Neural cell (in vitro differentiated cells): ENCODE measurements around the gene LZTR1. TPM values are rescaled to one million over a fixed set of nuclear protein-coding genes. Genes with fewer than 3 reads are reported as not detected.

Experiments used
- H2AFZ ChIP-seq: fragments of 200-600, 300-800 bp; sonication (generic), shearing (Covaris generic); 2 replicates; pipeline ENCODE4 v1.6.0; 2014; ENCODE audit warnings: low read depth, mild to moderate bottlenecking, antibody characterized with exemption, low read length, moderate library complexity
- H3F3A ChIP-seq: fragments of 200-600 bp; shearing (Covaris generic); 2 replicates; pipeline ENCODE4 v1.6.1; 2016; ENCODE audit warnings: mild to moderate bottlenecking, moderate library complexity, mixed read lengths, antibody characterized with exemption, low read length; ENCODE audit not compliant: insufficient read depth, poor library complexity, severe bottlenecking
- H3K27ac ChIP-seq: fragments of 200-600, 300-800 bp; sonication (generic), shearing (Covaris generic); 2 replicates; pipeline ENCODE4 v1.5.1; 2014; ENCODE audit warnings: mild to moderate bottlenecking, low read length, moderate library complexity
- H3K27me3 ChIP-seq: fragments of 300-800, 200-600 bp; sonication (generic), shearing (Covaris generic); 2 replicates; pipeline ENCODE4 v1.6.0; 2014; ENCODE audit warnings: mild to moderate bottlenecking, low read depth, low read length, moderate library complexity; ENCODE audit not compliant: insufficient read depth
- H3K36me3 ChIP-seq: fragments of 300-800, 200-600 bp; sonication (generic), shearing (Covaris generic); 2 replicates; pipeline ENCODE4 v1.5.1; 2014; ENCODE audit warnings: mild to moderate bottlenecking, antibody characterized with exemption, low read length, moderate library complexity; ENCODE audit not compliant: insufficient read depth
- H3K4me2 ChIP-seq: fragments of 300-800, 200-600 bp; sonication (generic), shearing (Covaris generic); 2 replicates; pipeline ENCODE4 v1.6.0; 2014; ENCODE audit warnings: mild to moderate bottlenecking, low read length
- H3K4me3 ChIP-seq: fragments of 300-800, 200-600 bp; sonication (generic), shearing (Covaris generic); 2 replicates; pipeline ENCODE4 v1.5.1; 2014; ENCODE audit warnings: mild to moderate bottlenecking, low read length, moderate library complexity
- H3K79me2 ChIP-seq: fragments of 200-600 bp; shearing (Covaris generic); replicated peaks from 2 replicates; pipeline ENCODE4 v1.6.0; 2014; ENCODE audit warnings: mild to moderate bottlenecking, low read length, moderate library complexity; ENCODE audit not compliant: insufficient read depth
- H3K9ac ChIP-seq: fragments of 300-800, 200-600 bp; sonication (generic), shearing (Covaris generic); 2 replicates; pipeline ENCODE4 v1.6.1; 2016; ENCODE audit warnings: mild to moderate bottlenecking, low read length, mixed read lengths
- H3K9me2 ChIP-seq: fragments of 200-600 bp; shearing (Covaris generic); 2 replicates; pipeline ENCODE4 v1.6.1; 2016; ENCODE audit warnings: mild to moderate bottlenecking, low read length, mixed read lengths; ENCODE audit not compliant: insufficient read depth
- H3K9me3 ChIP-seq: fragments of 200-600, 300-800 bp; sonication (generic), shearing (Covaris generic); 2 replicates; pipeline ENCODE4 v1.6.1; 2016; ENCODE audit warnings: mild to moderate bottlenecking, mixed run types, low read length, moderate library complexity, mixed read lengths
- H4K20me1 ChIP-seq: fragments of 200-600 bp; shearing (Covaris generic); 2 replicates; pipeline ENCODE4 v1.6.1; 2016; ENCODE audit warnings: mild to moderate bottlenecking, mixed run types; ENCODE audit not compliant: insufficient read depth
- EP300 ChIP-seq: fragments of 450-650 bp; conservative IDR thresholded peaks from 2 replicates; pipeline ENCODE4 v1.6.1; 2014; ENCODE audit warnings: antibody characterized with exemption, mild to moderate bottlenecking, moderate library complexity; ENCODE audit not compliant: poor library complexity, severe bottlenecking
- EZH2 ChIP-seq: fragments of 200-600, 300-800 bp; shearing (Covaris generic), sonication (generic); IDR thresholded peaks from 2 replicates; pipeline ENCODE4 v1.6.1; 2014; ENCODE audit warnings: antibody characterized with exemption, low read length, borderline replicate concordance, mild to moderate bottlenecking; ENCODE audit not compliant: insufficient read depth, poor library complexity, severe bottlenecking
- MXI1 ChIP-seq: fragments of 450-650 bp; conservative IDR thresholded peaks from 2 replicates; pipeline ENCODE4 v1.6.1; 2014; ENCODE audit warnings: antibody characterized with exemption, mild to moderate bottlenecking; ENCODE audit not compliant: poor library complexity, severe bottlenecking
- POLR2AphosphoS5 ChIP-seq: IDR thresholded peaks from 2 replicates; pipeline ENCODE4 v1.6.1; 2012
- RAD21 ChIP-seq: fragments of 450-650 bp; conservative IDR thresholded peaks from 2 replicates; pipeline ENCODE4 v1.6.1; 2014; ENCODE audit warnings: antibody characterized with exemption, mild to moderate bottlenecking, moderate library complexity
- SMC3 ChIP-seq: fragments of 450-650 bp; conservative IDR thresholded peaks from 2 replicates; pipeline ENCODE4 v1.6.1; 2014; ENCODE audit warnings: antibody characterized with exemption, mild to moderate bottlenecking, moderate library complexity; ENCODE audit not compliant: poor library complexity
- TAF1 ChIP-seq: IDR thresholded peaks from 2 replicates; pipeline ENCODE4 v1.6.1; 2012; ENCODE audit warnings: low read depth
- polyA plus RNA-seq: library from polyadenylated mRNA; depleted of rRNA; stranded (reverse); fragments of >200 nt; gene quantifications from 2 replicates; pipeline ENCODE4 v1.2.3, GENCODE V29; 2014
- TF ChIP-seq, protein P1 (sequence below): fragments of 450-650 bp; IDR thresholded peaks from 2 replicates; pipeline ENCODE4 v1.5.1; 2014; ENCODE audit warnings: antibody characterized with exemption, mild to moderate bottlenecking, moderate library complexity; ENCODE audit not compliant: poor library complexity, severe bottlenecking
- TF ChIP-seq, protein P2 (sequence below): IDR thresholded peaks from 2 replicates; pipeline ENCODE4 v1.6.1; 2012; ENCODE audit warnings: borderline replicate concordance

Gene LZTR1
- polyA plus RNA-seq, 1 donor from 2014 or later: 114 TPM

DNA sequence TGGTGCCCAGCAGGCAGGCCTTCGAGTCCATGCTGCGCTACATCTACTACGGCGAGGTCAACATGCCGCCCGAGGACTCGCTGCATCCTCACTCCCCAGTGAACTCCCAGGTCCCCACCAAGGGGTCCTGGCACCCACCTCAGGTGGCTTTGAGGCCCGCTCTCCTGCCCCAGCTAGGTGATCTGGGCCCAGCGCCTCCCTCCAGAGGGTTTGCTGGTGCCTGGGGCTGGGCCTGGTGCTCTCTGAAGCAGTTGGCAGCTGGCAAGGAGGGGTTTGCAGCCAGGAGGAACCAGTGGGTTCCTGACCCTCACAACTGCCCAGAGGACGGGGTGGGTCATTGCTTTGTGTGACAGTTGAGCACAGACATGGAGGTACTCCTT lies 13.9 kb downstream of the LZTR1 start:
- Histone ChIP-seq H2AFZ (no peak overlapping the region), H3F3A (no peaks in the 10 kb centered on the region), H3K27me3 (no peaks in the 10 kb centered on the region), H3K4me3 (no peak overlapping the region), H3K9me3 (no peaks in the 10 kb centered on the region), H4K20me1 (no peaks in the 10 kb centered on the region), H3K79me2 (peaks cover 3% of the 10 kb centered on the region), H3K9me2 (no peaks in the 10 kb centered on the region), H3K36me3 (no peaks in the 10 kb centered on the region), H3K4me2 (no peak overlapping the region), H3K27ac (no peak overlapping the region), H3K9ac (no peak overlapping the region)
- TF ChIP-seq, protein P1, sequence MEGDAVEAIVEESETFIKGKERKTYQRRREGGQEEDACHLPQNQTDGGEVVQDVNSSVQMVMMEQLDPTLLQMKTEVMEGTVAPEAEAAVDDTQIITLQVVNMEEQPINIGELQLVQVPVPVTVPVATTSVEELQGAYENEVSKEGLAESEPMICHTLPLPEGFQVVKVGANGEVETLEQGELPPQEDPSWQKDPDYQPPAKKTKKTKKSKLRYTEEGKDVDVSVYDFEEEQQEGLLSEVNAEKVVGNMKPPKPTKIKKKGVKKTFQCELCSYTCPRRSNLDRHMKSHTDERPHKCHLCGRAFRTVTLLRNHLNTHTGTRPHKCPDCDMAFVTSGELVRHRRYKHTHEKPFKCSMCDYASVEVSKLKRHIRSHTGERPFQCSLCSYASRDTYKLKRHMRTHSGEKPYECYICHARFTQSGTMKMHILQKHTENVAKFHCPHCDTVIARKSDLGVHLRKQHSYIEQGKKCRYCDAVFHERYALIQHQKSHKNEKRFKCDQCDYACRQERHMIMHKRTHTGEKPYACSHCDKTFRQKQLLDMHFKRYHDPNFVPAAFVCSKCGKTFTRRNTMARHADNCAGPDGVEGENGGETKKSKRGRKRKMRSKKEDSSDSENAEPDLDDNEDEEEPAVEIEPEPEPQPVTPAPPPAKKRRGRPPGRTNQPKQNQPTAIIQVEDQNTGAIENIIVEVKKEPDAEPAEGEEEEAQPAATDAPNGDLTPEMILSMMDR: no peak
- no peak for TF ChIP-seq EZH2
- TF ChIP-seq SMC3: no peak
- TF ChIP-seq RAD21: no peak
- TF ChIP-seq POLR2AphosphoS5: no peak
- TF ChIP-seq MXI1: no peak
- TF ChIP-seq, protein P2, sequence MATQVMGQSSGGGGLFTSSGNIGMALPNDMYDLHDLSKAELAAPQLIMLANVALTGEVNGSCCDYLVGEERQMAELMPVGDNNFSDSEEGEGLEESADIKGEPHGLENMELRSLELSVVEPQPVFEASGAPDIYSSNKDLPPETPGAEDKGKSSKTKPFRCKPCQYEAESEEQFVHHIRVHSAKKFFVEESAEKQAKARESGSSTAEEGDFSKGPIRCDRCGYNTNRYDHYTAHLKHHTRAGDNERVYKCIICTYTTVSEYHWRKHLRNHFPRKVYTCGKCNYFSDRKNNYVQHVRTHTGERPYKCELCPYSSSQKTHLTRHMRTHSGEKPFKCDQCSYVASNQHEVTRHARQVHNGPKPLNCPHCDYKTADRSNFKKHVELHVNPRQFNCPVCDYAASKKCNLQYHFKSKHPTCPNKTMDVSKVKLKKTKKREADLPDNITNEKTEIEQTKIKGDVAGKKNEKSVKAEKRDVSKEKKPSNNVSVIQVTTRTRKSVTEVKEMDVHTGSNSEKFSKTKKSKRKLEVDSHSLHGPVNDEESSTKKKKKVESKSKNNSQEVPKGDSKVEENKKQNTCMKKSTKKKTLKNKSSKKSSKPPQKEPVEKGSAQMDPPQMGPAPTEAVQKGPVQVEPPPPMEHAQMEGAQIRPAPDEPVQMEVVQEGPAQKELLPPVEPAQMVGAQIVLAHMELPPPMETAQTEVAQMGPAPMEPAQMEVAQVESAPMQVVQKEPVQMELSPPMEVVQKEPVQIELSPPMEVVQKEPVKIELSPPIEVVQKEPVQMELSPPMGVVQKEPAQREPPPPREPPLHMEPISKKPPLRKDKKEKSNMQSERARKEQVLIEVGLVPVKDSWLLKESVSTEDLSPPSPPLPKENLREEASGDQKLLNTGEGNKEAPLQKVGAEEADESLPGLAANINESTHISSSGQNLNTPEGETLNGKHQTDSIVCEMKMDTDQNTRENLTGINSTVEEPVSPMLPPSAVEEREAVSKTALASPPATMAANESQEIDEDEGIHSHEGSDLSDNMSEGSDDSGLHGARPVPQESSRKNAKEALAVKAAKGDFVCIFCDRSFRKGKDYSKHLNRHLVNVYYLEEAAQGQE: no peak
- no peak for TF ChIP-seq TAF1
- no peak for TF ChIP-seq EP300

DNA sequence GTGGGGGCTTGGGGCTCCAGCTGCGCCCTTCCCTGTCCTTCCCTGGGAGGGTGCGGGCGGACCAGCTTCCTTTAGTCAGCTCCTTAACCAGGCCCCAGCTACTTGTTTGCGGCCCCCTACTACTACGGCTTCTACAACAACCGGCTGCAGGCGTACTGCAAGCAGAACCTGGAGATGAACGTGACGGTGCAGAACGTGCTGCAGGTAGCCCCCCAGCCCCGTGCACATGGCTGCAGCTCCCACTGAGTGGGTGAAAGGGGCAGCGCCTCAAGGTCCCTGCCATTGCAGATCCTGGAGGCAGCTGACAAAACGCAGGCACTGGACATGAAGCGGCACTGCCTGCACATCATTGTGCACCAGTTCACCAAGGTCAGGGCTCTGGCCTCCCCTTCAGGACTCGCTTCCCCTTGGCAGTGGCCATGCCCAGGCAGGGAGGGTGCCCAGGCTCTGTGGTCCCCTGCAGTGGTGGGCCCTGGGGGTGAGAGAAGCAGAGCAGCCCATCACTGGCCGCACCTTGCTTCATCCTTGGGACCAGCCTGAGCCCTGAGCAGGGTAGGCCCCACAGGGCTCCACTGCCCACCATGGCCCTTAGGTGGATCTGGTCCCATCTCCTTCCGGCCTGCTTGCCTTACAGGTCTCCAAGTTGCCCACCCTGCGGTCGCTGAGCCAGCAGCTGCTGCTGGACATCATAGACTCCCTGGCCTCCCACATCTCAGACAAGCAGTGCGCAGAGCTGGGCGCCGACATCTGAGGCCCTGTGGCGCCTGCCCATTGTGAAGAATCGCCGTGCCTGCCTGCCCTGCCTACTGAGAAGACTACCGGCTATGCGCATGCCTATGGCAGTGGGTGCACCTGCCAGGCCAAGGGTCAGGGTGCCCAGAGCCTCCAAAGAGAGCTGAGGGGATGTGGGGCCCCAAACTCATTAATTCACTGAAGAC lies 14.8 kb downstream of the LZTR1 start:
- Histone ChIP-seq H3K36me3 (no peaks in the 10 kb centered on the region), H2AFZ (no peak overlapping the region), H3K9ac (no peak overlapping the region), H3F3A (no peaks in the 10 kb centered on the region), H3K27me3 (no peaks in the 10 kb centered on the region), H3K4me2 (no peak overlapping the region), H3K79me2 (peaks cover 3% of the 10 kb centered on the region), H3K4me3 (no peak overlapping the region), H3K9me2 (no peaks in the 10 kb centered on the region), H3K9me3 (no peaks in the 10 kb centered on the region), H3K27ac (no peak overlapping the region), H4K20me1 (no peaks in the 10 kb centered on the region)
- TF ChIP-seq TAF1 (no peak), MXI1 (no peak), EP300 (no peak), SMC3 (no peak), EZH2 (no peak), POLR2AphosphoS5 (no peak), RAD21 (no peak)
- TF ChIP-seq, protein P2: no peak
- TF ChIP-seq, protein P1: no peak
